Stimulated activated CD8-positive, alpha-beta memory T cell treated with anti-CD3 and anti-CD28 coated beads, Interleukin-7, amount 100 ng/mL, for 48 hours (primary cell): Measurements from ENCODE around the gene CDH4.

ENCODE experiments used
- DNase-seq, 2 donors: peaks; one replicate each; pipeline ENCODE4 v3.0.0-alpha.2; 2020; ENCODE audit warnings: low read depth in 1 of 2; ENCODE audit errors: extremely low read depth in 1 of 2

CDH4 gene

GRCh38 chr20:61723529-61724257 is 471.6 kb downstream of the CDH4 start:
- no peak for DNase-seq

GRCh38 chr20:61724376-61724775 is 472.3 kb downstream of the CDH4 start:
- DNase-seq: no peak

- DNase-seq: no peak
These were observed 473.1 kb downstream of the CDH4 start for GRCh38 chr20:61725145-61725544.

- no peak for DNase-seq
These were observed 473.9 kb downstream of the CDH4 start for GRCh38 chr20:61725966-61726365.

- no peak for DNase-seq
These were observed 474.9 kb downstream of the CDH4 start for GRCh38 chr20:61726979-61727378.

- DNase-seq: no peak
These were observed 475.7 kb downstream of the CDH4 start for GRCh38 chr20:61727761-61728160.

- no peak for DNase-seq
These were observed 476.3 kb downstream of the CDH4 start for GRCh38 chr20:61728326-61728725.

GRCh38 chr20:61728786-61729770 is 477.0 kb downstream of the CDH4 start:
- no peak for DNase-seq

GRCh38 chr20:61730631-61731362 is 478.7 kb downstream of the CDH4 start:
- no peak for DNase-seq

- no peak for DNase-seq
These were observed 479.5 kb downstream of the CDH4 start for GRCh38 chr20:61731363-61732181.

- DNase-seq: no peak
These were observed 480.6 kb downstream of the CDH4 start for GRCh38 chr20:61732511-61733210.

- DNase-seq: no peak
These were observed 481.2 kb downstream of the CDH4 start for GRCh38 chr20:61733216-61733615.

GRCh38 chr20:61733891-61734732 is 482.1 kb downstream of the CDH4 start:
- no peak for DNase-seq

- no peak for DNase-seq
These were observed 482.9 kb downstream of the CDH4 start for GRCh38 chr20:61734733-61735502.

- no peak for DNase-seq
These were observed 483.4 kb downstream of the CDH4 start for GRCh38 chr20:61735503-61735785.

- DNase-seq: no peak
These were observed 484.1 kb downstream of the CDH4 start for GRCh38 chr20:61736001-61736635.

GRCh38 chr20:61736751-61737310 is 484.8 kb downstream of the CDH4 start:
- DNase-seq: no peak

- DNase-seq: no peak
These were observed 485.3 kb downstream of the CDH4 start for GRCh38 chr20:61737346-61737745.
